ENCODE measurements around the gene BUD31. TPM values are rescaled to one million over a fixed set of nuclear protein-coding genes. Genes with fewer than 3 reads are reported as not detected.

The BUD31 gene
- total RNA-seq, 1 experiment from 2014 or later, result 104 TPM

- H2BK5ac ChIP-seq (ENCODE audit: insufficient read length, low read length), result no peak overlapping the region
- no peak overlapping the region for H2BK15ac ChIP-seq (ENCODE audit: low read depth, low read length)
- Mint-ChIP-seq H3K36me3 (ENCODE audit: insufficient read depth in 1 of 3, low read depth in 3 of 3) (peaks cover 47 to 95% (median 86%) of the 10 kb centered on the region in 3 experiments; a peak in 6 of 7 replicates), H3K4me3 (no peak overlapping the region), H3K9me3 (0 out of 5 replicates have a peak, but pooled peaks cover 0 to 3% of the 10 kb centered on the region in 2 experiments), H3K27me3 (ENCODE audit: low read depth) (no peaks in the 10 kb centered on the region; the same call in none of the 2 replicates), H3K27ac (peak overlapping the region in 1 of 3 experiments; percentile 47; a peak in 1 of 7 replicates), H3K4me1 (no peaks in the 10 kb centered on the region)
- H3K79me2 ChIP-seq (ENCODE audit: insufficient read depth, low read length), result no peaks in the 10 kb centered on the region; the same call in 1 of the 2 replicates
- peaks cover 5% of the 10 kb centered on the region for H3K79me1 ChIP-seq (ENCODE audit: insufficient read depth, low read depth, low read length, poor library complexity, severe bottlenecking)
- H3K27ac ChIP-seq (ENCODE audit: insufficient read length, low read depth, low read length), result no peak overlapping the region
- no peaks in the 10 kb centered on the region for H3K27me3 ChIP-seq (ENCODE audit: insufficient read depth, low read length)
- no peak overlapping the region for H2BK120ac ChIP-seq (ENCODE audit: low read depth, low read length, poor library complexity, severe bottlenecking)
- WGBS (ENCODE audit: extremely low coverage, insufficient read length, low lambda C conversion rate), result no CpG with 5 or more reads among the region's 9 CpGs
- no peak overlapping the region for H2AFZ ChIP-seq (ENCODE audit: low read length)
- no peak overlapping the region for H3K18ac ChIP-seq (ENCODE audit: insufficient read length, low read depth, low read length)
- H4K20me1 ChIP-seq (ENCODE audit: control insufficient read depth, insufficient read depth, insufficient read length), result no peaks in the 10 kb centered on the region
- H3K4me1 ChIP-seq (ENCODE audit: insufficient read depth, low read length), result no peaks in the 10 kb centered on the region
- H2BK20ac ChIP-seq (ENCODE audit: low read depth, low read length, poor library complexity, severe bottlenecking), result no peak overlapping the region
- H3K4ac ChIP-seq (ENCODE audit: low read depth, low read length), result no peak overlapping the region
- no peak for DNase-seq
- H3K9ac ChIP-seq (ENCODE audit: extremely low read depth, insufficient read length, low read length), result no peak overlapping the region
- no peak overlapping the region for H3K56ac ChIP-seq (ENCODE audit: insufficient read length, low read depth, low read length)
- H2BK12ac ChIP-seq (ENCODE audit: insufficient read length, low read depth, low read length), result no peak overlapping the region
- H3T11ph ChIP-seq (ENCODE audit: low read length), result no peak overlapping the region
- H3K4me2 ChIP-seq (ENCODE audit: insufficient read depth, insufficient read length, low read length), result no peak overlapping the region
- no peak for TF ChIP-seq CTCF (conservative IDR thresholded peaks at IDR 0.05)
- H3K23me2 ChIP-seq (ENCODE audit: insufficient read length, low read depth, low read length, poor library complexity, severe bottlenecking), result no peaks in the 10 kb centered on the region
- no peak overlapping the region for H4K91ac ChIP-seq (ENCODE audit: insufficient read length, low read depth, low read length)
- H3K23ac ChIP-seq (ENCODE audit: insufficient read length, low read depth, low read length), result no peak overlapping the region
- no peak overlapping the region for H3K14ac ChIP-seq (ENCODE audit: insufficient read depth, low read length)
- no peak overlapping the region for H4K5ac ChIP-seq (ENCODE audit: insufficient read length, low read depth, low read length)
- no peak overlapping the region for H4K8ac ChIP-seq (replicated peaks; ENCODE audit: insufficient read length, low read depth, low read length)
- H2AK5ac ChIP-seq (ENCODE audit: insufficient read length, low read length), result no peak overlapping the region
- no peaks in the 10 kb centered on the region for H3K9me3 ChIP-seq (ENCODE audit: control insufficient read depth, low read depth, low read length)
Measured at GRCh38 chr7:99455874-99456273, 47.1 kb downstream of the BUD31 start.

Measured in H9 (cell line).